HUDEP-2 (cell line): ENCODE measurements around the gene C4B.

Experiments used
- DNase-seq, 76 experiments: peaks; one replicate each; lab custom pipeline; 2025; ENCODE audit not compliant: unreplicated experiment in 76 of 76; lab: John Stamatoyannopoulos, UW

The C4B gene

DNA sequence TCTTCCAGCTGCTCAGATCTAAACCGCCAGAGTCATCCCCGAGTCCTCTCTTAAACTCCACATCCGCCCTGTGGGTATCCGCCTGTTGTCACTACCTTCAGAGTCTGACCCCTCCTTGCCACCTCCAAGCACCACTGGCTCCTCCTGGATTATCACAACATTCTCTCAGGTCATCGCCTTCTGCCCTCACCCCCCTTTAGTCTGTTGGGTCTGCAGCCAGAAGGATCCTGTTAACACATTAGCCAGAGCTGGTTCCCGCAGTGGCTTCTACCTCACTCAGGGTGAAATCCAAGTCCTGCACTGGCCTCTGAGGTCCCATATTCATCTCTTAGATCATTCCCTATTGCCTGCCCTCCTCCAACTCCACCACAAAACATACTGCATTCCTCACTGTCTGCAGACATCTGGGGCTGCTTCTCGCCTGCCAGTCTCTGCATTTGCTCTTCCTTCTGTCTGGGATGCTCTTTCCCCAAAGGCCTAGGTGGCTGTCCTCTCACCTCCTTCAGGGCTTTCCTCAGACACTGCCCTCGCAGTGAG lies 60.5 kb downstream of the C4B start:
- no peak for DNase-seq

DNA sequence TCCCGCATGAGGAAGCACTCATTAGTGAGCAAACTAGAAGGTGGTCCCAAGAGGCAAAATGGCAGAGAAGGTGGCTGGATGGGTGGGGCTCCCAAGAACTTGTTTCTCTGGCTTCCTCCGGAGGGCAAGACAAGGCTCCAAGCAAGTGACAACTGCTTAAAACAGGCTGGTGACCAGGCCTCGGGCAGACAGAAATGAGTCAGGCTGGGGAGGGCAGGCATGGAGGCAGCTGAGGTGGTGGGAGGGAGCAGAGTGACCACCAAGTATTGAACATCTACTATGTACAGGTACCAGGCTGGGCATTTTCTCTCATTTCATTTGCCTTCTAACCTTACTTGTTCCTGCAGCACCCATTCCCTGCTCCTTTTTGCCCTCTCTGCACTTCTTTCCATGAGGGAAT lies 61.2 kb downstream of the C4B start:
- no peak for DNase-seq

- DNase-seq = no peak
Measured at GRCh38 chr6:32076321-32076809, 61.8 kb downstream of the C4B start.

- DNase-seq = no peak
Measured at GRCh38 chr6:32079566-32080290, 65.1 kb downstream of the C4B start.

DNA sequence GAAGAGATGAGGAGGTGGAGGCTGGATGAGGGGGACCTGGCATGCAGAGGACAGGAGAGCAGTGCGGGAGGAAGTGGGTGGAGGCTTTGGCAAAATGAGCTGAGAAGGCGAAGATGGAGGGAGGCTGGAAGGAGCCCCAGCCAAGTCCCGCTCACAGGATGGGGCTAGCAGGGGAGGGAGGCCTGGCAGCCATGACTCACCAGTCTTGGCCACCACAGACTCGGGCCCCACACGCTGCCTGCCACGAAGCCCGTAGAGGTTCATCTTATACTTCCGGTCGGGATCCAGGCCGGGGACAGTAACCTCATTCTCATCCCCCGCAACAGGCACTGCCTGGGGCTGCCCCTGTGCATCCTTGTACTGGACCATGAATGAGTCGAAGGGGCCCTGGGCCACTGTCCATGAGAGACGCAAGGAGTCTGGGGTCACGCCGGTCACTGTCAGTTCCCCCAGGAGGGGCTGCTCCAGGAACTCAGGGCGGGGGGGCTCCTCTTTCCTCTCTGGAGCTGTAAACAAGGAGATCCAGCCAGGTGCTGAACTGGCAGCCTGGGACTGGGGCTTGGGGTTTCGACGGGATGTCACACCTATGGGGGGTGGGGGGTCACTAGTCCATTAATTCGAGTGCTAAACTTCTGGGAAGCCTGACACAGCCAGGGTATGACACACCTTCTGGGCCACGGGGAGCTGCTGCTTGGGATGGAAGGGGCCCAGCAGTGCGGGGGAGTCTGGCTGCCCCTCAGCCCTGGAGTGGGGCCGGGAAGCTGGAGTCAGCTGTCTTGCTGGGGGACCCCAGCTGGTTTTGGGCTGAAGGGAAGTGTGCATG lies 66.8 kb downstream of the C4B start:
- no peak for DNase-seq

GRCh38 chr6:32082478-32082877 lies 67.9 kb downstream of the C4B start:
- DNase-seq = no peak

GRCh38 chr6:32082935-32083334 lies 68.3 kb downstream of the C4B start:
- DNase-seq = no peak

DNA sequence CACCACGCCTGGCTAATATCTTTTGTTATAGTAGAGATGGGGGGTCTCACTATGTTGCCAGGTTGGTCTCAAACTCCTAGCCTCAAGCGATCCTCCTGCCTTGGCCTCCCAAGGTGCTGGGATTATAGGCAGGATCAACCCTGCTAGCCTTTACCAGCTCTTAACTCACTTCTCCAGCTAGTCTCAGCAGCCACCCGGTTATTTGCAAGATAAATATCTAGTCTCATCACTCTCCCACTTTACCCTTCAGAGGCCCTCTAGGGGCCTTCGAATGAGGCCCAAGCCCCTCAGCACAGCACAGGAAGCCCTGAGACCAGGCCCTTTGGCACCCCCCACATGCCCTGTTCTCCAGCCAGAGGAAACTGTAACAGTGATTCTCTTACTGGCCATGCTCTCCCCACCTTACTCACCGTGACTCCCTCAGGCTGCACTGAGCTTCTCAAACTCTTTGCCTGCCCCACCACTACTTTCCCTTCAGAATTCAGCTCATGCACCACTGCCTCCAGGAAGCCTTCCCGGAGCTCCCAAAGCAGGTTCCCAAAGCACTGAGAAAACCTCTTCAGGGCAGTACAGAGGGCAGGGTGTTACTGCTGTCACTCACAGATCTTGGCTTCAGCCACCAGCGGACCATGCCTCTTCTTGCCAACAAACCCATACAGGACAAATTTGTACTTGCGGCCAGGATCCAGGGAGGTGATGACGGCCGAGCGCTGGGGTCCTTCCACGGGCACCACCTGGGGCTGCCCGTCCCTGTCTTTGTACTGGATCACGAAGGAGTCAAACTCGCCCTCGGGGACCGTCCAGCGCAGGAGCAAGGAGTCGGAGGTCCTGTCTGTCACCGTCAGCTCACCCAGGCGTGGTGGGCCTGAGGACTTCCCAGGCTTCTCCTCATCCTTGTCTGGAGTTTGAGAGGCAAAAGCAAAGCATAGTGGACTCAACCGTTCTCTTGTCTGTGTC lies 69.5 kb downstream of the C4B start:
- DNase-seq = no peak

DNA sequence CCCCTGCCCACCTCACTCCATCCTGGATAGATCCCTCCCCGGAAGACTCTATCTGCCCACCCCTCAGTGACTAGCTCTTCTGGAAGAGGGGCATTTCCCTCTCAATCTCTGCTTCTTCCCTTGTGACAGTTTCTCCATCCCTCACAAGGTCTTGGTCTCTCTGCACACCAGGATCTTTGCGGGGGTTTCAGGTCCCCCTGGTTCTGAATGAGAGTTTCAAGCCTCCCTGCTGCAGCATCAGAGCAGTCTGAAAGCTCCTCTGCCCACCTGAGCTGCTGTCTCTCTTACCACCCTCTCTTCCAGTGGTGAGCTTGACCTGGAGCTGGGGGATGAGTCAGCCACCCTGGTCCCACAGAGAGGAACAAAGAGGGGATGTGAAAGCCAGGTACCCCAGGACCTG lies 70.2 kb downstream of the C4B start:
- DNase-seq = no peak
